Vagina (tissue), 2 donors: ENCODE results near the gene GARIN5B. TPM values are rescaled to one million over a fixed set of nuclear protein-coding genes. Genes with fewer than 3 reads are reported as not detected.

Source experiments
- DNase-seq, 2 donors: peaks; one replicate each; pipeline ENCODE4 v3.0.0-alpha.2; 2017; ENCODE audit errors: extremely low spot score in 2 of 2
- H3K27ac ChIP-seq: fragments of 200-600 bp; sonication (generic); one replicate; pipeline ENCODE4 v1.5.1; 2019
- H3K27me3 ChIP-seq: fragments of 200-600 bp; sonication (generic); one replicate; pipeline ENCODE4 v1.5.1; 2019
- H3K36me3 ChIP-seq, 2 donors: fragments of 200-600 bp; sonication (generic); one replicate each; pipeline ENCODE4 v1.5.1; 2017 to 2019
- H3K4me1 ChIP-seq: fragments of 200-600 bp; sonication (generic); one replicate; pipeline ENCODE4 v1.5.1; 2019
- H3K4me3 ChIP-seq, 2 donors: fragments of 200-600 bp; sonication (generic); 1 replicate in 1 of 2; 2 replicates in 1 of 2; pipeline ENCODE4 v1.5.1; 2016 to 2019
- H3K9me3 ChIP-seq: fragments of 200-600 bp; sonication (generic); one replicate; pipeline ENCODE4 v1.5.1; 2019
- POLR2A ChIP-seq, 2 donors: fragments of 450-650 bp; IDR thresholded peaks; one replicate each; pipeline ENCODE4 v1.6.1; 2017; ENCODE audit warnings: antibody characterized with exemption in 2 of 2, mild to moderate bottlenecking in 2 of 2, moderate library complexity in 2 of 2
- POLR2AphosphoS5 ChIP-seq, 2 donors: sonication (generic); formaldehyde crosslinking; IDR thresholded peaks; one replicate each; pipeline ENCODE4 v1.9.0; 2017; ENCODE audit warnings: antibody characterized with exemption in 2 of 2, mild to moderate bottlenecking in 2 of 2, low read depth in 1 of 2; ENCODE audit not compliant: insufficient read depth in 1 of 2
- intact Hi-C: fragments of 100-400 bp; cut with DNase I; formaldehyde crosslinking; loops from one replicate; pipeline ENCODE4 v1.15.1; 2023
- total RNA-seq: library from RNA; depleted of rRNA; stranded (reverse); fragments of >200 nt; gene quantifications from one replicate; pipeline ENCODE4 v1.2.3, GENCODE V29; 2016
- TF ChIP-seq, protein P1 (sequence below), 3 experiments: fragments of 450-650 bp in 2 of 3; fragments of 200-600 bp in 1 of 3; sonication (generic) in 1 of 3; IDR thresholded peaks; one replicate each; pipeline ENCODE4 v1.5.1; 2017 to 2019; ENCODE audit warnings: antibody characterized with exemption in 3 of 3, mild to moderate bottlenecking in 2 of 3, moderate library complexity in 2 of 3

Gene GARIN5B
- total RNA-seq, 1 donor from 2014 or later: not detected

- Histone ChIP-seq H3K4me3 (no peak overlapping the region), H3K4me1 (peaks cover 25% of the 10 kb centered on the region)
- TF ChIP-seq POLR2A (IDR thresholded peaks at IDR 0.05) (no peak), POLR2AphosphoS5 (IDR thresholded peaks at IDR 0.05; ENCODE audit: insufficient read depth in 1 of 2, low read depth in 1 of 2) (no peak)
- TF ChIP-seq, protein P1, sequence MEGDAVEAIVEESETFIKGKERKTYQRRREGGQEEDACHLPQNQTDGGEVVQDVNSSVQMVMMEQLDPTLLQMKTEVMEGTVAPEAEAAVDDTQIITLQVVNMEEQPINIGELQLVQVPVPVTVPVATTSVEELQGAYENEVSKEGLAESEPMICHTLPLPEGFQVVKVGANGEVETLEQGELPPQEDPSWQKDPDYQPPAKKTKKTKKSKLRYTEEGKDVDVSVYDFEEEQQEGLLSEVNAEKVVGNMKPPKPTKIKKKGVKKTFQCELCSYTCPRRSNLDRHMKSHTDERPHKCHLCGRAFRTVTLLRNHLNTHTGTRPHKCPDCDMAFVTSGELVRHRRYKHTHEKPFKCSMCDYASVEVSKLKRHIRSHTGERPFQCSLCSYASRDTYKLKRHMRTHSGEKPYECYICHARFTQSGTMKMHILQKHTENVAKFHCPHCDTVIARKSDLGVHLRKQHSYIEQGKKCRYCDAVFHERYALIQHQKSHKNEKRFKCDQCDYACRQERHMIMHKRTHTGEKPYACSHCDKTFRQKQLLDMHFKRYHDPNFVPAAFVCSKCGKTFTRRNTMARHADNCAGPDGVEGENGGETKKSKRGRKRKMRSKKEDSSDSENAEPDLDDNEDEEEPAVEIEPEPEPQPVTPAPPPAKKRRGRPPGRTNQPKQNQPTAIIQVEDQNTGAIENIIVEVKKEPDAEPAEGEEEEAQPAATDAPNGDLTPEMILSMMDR (IDR thresholded peaks at IDR 0.05): no peak
Observed at GRCh38 chr19:55350620-55351315, 12.3 kb downstream of the GARIN5B start.

GRCh38 chr19:55348317-55349034 lies 14.6 kb downstream of the GARIN5B start:
- Histone ChIP-seq H3K4me3 (no peak overlapping the region), H3K27me3 (peaks cover 4% of the 10 kb centered on the region), H3K27ac (no peak overlapping the region), H3K4me1 (peaks cover 14% of the 10 kb centered on the region), H3K9me3 (no peaks in the 10 kb centered on the region), H3K36me3 (peaks cover 0 to 6% of the 10 kb centered on the region in 2 donors)
- intact Hi-C loops: no loop called here
- TF ChIP-seq, protein P1 (IDR thresholded peaks at IDR 0.05): no peak
- TF ChIP-seq POLR2A (IDR thresholded peaks at IDR 0.05): no peak
- TF ChIP-seq POLR2AphosphoS5 (IDR thresholded peaks at IDR 0.05; ENCODE audit: insufficient read depth in 1 of 2, low read depth in 1 of 2): no peak
- DNase-seq: no peak

More at GRCh38 chr19:55350620-55351315, 12.3 kb downstream of the GARIN5B start:
- no peak for DNase-seq
- Histone ChIP-seq H3K9me3 (no peaks in the 10 kb centered on the region), H3K36me3 (peaks cover 0 to 6% of the 10 kb centered on the region in 2 donors), H3K27me3 (peaks cover 14% of the 10 kb centered on the region), H3K27ac (no peak overlapping the region)
- intact Hi-C loops: no loop called here

GRCh38 chr19:55347442-55348009 lies 15.5 kb downstream of the GARIN5B start:
- Histone ChIP-seq H3K9me3 (no peaks in the 10 kb centered on the region), H3K4me3 (no peak overlapping the region), H3K4me1 (peaks cover 9% of the 10 kb centered on the region), H3K36me3 (peaks cover 0 to 6% of the 10 kb centered on the region in 2 donors), H3K27me3 (no peaks in the 10 kb centered on the region), H3K27ac (no peak overlapping the region)
- no peak for DNase-seq
- TF ChIP-seq POLR2AphosphoS5 (IDR thresholded peaks at IDR 0.05; ENCODE audit: insufficient read depth in 1 of 2, low read depth in 1 of 2): no peak
- TF ChIP-seq, protein P1 (IDR thresholded peaks at IDR 0.05): no peak
- no peak for TF ChIP-seq POLR2A (IDR thresholded peaks at IDR 0.05)
- intact Hi-C loops: no loop called here

- peaks cover 0 to 6% of the 10 kb centered on the region in 2 donors for H3K36me3 ChIP-seq
- no peaks in the 10 kb centered on the region for H3K27me3 ChIP-seq
- intact Hi-C loops: no loop called here
- H3K4me3 ChIP-seq: no peak overlapping the region
- no peak overlapping the region for H3K27ac ChIP-seq
- H3K9me3 ChIP-seq: no peaks in the 10 kb centered on the region
- H3K4me1 ChIP-seq: peaks cover 9% of the 10 kb centered on the region
- no peak for DNase-seq
- TF ChIP-seq POLR2AphosphoS5 (IDR thresholded peaks at IDR 0.05; ENCODE audit: insufficient read depth in 1 of 2, low read depth in 1 of 2) (no peak), POLR2A (IDR thresholded peaks at IDR 0.05) (no peak)
- TF ChIP-seq, protein P1 (IDR thresholded peaks at IDR 0.05): no peak
Observed at GRCh38 chr19:55346725-55347441, 16.2 kb downstream of the GARIN5B start.
